Stimulated activated CD8-positive, alpha-beta memory T cell treated with anti-CD3 and anti-CD28 coated beads, Interleukin-2, amount 100 ng/mL, for 48 hours (primary cell): ENCODE data around the gene ENAH.

Experiments used
- DNase-seq, 2 donors: peaks; one replicate each; pipeline ENCODE4 v3.0.0-alpha.2; 2020; ENCODE audit warnings: low read depth in 2 of 2

ENAH gene

DNA sequence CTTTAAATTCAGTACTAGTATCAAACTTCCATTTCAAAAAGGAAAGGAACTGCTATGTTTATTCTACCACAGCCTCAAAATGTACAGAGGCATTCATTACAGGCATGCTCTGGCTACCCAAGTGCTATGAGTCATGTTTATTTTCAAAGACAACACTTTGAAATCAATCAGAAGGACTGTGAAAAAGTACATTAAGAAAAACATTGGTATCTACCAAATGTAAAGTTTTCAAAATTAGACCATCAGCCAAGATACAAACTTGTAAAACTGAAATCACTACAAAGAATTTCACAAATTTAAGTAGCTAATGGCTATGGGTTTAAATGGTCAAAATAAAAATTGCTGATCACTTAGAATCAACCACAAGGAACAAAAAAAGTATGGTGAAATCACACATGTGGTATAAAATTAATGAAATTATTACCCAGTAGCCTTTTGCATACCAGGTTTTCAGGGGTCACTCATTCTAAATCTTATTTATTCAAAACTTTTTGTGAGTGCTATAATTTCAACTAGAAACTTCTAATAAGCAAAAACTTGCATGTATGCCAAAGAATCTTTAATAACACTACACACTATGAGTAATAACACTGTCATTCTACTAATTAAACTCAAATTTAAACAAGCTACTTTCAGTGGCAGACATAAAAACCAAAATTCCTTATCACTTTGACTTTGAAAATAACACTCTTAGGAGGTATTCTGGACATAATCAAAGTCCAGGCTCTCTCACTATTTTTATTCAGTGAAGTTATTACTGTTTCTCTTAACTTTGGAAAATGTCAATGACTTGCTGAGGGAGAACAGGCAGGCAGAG lies 49.2 kb downstream of the ENAH start:
- no peak for DNase-seq

DNA sequence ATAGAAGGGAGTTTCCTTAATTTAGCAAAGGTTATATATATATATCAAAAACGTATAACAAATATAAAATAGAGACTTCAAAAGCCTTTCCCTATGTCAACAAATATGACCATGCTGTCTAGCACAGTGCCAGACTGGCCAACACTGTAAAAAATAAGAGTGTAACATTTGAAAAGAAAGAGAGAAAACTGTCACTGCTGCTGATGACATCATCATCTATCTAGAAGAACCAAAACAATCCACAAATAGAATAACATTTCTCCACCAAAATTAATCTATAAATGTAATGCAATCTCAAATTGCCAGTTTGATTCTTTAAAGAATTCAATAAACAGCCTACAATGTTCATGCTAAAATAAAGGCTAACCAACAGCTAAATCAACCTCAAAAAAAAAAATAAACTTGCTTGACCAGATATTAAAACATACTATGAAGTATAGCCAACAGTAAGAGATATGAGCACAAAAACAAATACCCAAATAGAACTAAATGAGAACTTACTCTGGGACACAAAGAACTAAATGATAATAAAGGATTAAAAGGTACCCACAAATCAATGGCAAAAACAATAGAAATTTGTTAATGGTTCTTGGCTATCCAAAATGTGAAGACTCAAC lies 50.2 kb downstream of the ENAH start:
- DNase-seq = no peak

DNA sequence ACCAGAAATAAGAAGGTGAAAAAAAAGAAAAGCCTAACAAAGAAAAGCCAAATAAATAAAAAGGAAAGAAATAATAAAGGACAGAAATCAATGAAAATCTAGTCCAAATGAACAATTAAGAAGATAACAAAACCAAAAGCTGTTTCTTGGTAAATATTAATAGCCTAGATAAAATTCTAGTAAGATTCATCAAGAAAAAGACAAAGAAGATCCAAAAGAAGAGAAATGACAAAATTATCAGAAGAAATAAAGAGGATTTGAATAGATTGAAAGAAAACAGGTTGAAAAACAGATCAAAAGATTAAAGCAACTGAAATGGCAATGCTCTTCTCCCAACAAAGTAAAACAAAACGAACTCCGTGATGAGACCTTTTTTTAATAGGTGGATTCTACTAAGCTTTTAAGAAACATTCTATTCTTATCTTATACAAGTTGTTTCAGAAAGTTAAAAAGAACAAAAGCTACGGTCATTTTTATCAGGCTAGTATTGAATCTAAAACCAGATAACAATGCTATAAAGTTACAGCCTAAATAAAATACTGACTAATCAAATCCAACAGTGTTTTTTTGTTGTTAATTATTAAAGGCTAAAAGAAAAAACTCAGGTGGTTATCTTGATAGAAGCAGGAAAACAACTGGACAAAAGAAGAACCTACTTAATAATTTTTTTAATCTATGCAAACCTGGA lies 50.9 kb downstream of the ENAH start:
- no peak for DNase-seq

DNA sequence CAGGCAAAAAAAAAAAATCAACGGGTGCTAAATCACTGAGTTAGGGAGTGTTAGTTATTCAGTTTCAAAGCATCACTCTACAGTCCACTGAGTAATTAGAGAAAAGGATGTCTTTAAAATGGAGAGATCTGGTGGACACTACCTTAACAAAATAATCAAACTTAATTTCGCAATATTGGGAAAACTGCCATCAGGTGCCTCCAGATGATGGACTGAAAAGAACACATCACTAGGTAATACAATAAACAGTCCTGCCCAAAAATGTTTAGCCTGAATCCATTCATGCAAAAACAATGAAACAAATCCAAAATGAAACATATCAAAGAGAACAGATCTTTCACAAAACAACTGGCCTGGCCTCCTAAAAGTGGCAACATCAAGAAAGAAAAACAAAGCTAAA lies 54.1 kb downstream of the ENAH start:
- DNase-seq = no peak

DNA sequence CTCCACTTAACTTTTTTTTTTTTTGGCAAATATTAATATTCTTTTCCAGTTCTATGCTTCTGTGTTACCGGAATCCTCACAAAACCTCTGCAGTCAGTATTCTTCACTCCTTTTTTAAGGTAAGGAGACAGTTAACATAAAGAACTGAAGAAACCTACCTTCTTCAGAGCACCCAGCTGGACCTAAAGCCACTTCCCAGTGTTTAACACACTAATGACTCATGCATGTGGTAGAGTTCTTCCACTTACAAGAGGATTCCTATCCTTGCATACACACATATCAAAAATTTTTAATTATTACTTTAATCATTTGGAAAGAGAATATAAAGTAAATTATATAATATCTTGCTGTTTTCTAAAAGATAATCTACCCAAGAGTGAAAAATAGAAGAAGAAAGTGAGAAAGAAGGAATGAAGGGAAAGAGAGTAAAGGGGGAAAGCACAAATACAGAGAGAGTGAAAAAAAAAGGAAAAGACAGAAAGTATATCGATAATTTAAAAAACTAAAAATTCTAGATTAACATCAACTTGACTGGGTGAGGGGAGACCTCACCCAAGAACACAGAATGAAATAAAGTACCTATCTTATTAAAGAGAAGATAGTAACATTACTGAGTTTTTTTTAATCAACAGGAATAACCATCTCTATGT lies 54.9 kb downstream of the ENAH start:
- DNase-seq = no peak

DNA sequence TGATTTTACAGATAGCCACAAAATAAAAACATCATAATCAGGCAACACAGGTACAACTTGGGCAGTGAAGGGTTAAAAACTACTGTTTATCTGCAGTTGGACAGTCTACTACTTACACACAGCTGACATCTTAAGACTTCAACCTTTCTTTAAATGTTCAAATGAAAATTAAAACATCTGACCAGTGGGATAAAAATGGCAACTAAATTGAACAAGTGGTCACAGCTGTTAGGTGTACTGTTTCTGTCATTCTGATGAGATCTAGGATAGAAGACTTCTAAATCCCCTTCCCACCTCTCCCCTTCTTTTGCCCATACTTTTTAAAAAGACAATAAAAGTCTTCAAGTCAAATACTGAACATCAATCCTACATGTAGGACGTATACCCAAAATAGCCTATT lies 56.2 kb downstream of the ENAH start:
- no peak for DNase-seq

DNA sequence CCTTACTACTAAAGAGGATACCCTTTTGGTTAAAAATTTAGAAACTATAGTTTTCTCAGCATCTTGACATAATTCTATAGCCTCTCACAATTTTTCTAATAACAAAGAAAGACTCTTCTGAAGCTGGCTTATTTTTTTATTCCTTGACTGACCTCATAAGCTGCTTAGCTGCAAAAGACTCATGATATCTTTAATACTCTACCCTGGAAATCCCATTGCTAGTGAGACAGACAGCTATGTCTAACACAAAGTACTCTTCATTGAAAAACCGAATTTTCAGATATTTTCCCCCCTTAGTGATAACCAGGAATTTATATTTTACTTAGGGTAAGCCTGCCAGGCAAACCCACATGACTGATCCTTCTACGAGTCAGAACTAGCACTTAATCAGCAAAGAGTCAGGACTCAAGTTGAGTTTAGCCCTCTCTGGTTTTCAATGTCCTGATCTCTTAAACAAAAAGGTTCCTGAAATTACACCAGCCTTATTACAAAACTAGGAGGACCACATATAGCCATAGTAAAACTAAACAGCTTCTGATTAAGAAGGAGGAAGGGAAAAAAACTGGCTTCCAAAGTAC lies 56.9 kb downstream of the ENAH start:
- no peak for DNase-seq

DNA sequence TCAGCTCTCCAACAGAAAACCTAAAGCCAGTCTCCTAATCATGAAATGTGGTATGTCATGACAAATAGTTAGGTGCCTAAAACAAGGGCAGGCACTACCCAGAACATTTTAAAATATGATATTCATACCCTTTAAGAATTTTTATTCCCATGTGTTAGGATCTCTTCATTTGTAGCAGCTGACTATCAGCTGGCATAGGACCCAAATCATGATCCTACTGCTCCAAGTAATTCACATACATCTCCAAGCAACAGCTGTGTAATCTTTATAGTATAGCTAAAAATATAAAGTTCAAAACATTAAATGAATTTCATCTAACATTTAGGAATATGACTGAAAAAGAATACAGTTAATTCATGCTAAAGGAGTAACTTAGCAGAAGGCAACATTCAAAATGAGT lies 57.5 kb downstream of the ENAH start:
- DNase-seq = no peak

DNA sequence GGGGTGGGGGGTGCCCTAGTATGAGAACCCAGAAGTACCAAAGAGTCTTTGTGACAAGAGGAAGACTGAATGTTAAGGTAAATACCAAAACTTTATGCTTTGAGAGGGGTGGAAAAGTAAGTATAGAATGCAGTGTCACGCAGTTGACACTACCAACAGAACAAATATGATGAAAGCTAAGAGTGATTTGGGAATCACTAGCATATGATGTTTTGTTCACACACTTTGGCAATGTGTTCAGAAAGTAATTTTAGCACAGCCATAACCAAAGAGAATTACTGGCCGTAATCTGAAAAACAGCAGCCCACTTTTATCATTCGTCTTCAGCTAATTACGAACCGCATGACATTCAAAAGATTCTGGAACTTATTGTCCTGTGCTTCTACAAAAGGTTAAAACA lies 59.5 kb downstream of the ENAH start:
- DNase-seq = no peak

DNA sequence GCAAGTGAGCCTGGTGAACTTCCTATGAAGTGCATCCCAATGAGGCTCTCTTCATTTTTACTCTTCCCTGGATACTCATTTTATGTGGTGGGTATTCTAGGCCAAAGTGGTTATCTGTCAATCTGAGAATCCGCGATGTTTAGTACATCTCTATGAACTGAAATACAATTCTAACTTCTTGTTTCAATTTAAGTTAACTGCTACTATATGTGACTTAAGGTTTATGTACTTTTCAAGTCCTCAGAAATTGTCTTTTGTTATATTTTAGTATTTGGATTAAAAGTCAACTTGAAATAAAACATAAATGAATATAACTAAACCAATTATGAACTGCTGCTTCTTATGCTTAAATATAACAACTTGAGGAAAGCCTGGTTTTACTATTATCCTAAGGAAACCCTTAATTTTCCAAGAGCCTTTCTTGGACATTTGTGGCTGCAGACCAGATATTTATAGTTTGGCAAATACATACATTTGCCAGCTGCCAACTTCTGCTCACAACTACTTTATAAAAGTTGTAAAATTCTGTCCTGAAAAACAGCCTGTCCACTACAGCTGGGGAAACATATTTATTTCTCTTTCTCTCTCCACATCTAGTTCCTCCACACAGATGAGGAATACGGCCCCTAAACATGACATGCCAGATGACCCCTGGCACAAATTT lies 60.4 kb downstream of the ENAH start:
- no peak for DNase-seq

DNA sequence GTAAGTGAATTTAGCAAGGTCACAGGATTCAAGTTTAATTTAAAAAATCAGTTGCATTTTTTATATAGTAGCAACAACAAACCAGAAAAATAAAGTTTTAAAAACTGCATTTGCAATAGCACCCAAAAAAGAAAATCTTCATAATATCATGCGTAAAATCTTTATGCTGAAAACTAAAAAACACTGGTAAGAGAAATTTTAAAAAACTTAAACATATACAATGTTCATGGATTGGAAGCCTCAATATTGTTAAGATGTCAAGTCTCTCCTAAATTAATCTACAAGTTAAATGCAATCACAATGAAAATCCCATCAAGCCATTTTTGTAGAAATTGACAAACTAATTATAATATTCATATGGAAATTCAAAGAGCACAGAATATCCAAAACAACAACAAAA lies 65.6 kb downstream of the ENAH start:
- no peak for DNase-seq

DNA sequence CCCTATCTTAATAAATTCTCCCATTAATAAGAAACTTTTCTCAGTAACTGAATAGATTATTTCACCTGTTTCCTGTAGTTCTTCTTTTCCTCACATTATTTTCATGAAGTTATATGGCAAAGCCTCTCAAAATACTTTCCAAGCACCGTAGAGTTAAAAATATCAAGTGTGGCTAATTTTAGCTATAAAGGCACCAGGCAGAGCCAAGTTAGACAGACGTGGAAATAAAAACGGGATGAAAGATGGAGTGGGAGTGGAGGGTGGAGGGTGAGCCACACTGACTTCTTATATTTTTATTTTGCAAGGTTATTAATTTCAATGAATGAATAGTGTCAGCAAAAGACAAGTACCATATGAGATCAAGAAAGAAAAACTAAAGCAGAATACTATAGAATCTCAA lies 71.7 kb downstream of the ENAH start:
- no peak for DNase-seq

DNA sequence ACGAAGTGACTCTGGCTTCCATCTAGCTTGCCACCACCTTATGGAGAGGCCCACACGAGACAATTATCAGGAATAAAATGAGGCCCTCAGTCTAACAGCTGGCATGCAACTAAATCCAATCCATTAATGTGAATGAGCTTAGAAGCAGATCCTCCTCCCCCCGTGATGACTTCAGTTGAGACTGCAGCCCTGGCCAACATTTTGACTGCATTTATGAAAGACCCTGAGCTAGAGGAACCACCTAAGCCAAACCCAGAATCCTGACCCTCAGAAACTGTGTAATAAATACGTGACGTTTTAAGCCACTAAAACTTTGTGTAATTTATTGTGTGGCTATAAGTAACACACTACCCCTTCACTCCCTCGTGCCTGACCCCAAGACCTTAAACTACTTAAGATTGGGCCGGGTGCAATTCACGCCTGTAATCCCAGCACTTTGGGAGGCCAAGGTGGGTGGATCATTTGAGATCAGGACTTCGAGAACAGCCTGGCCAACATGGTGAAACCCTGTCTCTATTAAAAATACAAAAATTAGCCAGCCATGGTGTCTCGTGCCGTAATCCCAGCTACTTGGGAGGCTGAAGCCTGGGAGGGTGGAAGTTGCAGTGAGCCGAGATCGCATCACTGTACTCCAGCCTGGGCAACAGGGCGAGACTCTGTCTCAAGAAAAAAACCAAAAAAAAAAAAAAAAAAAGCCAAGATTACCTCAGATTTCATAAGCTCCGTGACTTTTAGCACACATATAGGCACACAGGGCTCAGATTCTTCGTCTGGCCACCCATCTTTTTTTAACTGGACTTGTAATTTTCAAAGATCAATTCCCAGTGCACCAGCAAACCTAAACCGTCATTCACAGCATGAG lies 72.5 kb downstream of the ENAH start:
- no peak for DNase-seq

DNA sequence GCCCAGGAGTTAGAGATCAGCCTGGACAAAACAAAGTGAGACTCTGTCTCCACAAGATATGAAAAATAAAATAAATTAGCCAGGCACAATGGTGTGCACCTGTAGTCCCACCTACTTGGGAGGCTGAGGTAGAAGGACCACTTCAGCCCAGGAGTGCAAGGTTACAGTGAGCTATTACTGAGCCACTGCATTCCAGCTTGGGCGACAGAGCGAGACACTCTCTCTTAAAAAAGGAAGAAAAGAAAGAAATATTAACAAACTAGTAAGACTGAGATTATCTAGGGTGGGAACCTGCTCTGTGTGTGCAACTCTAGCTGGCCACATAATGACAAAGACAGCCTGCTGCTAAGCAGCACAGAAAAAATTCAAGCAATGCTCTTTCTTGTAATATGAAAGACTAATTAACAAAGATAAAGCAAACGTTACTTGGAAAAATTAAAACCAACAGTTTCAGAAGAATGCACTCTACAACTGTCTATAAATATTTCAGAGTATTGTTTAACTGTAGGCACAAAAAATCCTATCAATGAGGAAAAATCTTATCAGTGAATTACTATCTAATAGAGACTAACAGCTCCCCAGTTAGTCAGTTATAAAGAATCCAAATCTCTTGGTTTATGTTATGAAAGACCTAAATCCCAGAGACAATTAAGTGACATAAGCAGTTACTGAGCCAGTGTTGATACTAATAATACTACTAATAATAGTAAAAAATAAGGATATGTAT lies 74.5 kb downstream of the ENAH start:
- DNase-seq = no peak

DNA sequence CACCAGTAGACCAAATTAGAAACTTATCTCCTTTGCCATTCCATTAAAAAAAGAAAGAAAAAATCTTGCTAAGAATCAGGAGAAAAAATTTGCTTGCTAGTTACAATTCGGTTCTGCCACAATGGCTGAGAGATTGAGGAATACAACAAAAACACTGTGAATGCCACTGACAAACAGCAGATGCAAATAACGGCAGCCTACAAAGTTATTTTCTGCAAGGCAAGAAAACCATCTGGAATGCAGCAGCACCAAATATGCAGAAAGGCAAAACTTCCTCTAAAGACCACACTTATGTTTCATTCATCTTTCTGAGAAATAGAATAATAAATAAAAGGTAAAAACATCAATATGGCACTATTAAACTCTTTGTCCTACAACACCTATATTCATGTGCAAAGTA lies 75.7 kb downstream of the ENAH start:
- DNase-seq = no peak

DNA sequence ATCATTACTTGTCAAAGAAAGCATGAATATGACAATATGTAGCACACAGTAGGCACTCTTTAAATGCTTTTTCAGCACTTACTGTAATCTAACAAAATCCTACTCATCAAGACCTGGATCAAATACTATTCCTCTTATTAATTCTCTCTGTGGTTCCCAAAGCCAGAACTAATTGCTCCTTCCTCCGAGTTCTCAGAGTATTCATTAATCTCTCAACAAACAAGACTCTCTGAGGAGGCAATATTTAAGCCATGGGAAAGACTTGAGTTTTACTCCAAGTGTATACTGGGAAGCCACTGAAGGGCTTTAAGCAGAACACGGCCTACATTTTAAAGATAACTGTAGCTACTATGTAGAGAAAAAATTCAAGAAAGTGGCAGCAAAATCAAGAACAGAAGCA lies 79.7 kb downstream of the ENAH start:
- DNase-seq = no peak

DNA sequence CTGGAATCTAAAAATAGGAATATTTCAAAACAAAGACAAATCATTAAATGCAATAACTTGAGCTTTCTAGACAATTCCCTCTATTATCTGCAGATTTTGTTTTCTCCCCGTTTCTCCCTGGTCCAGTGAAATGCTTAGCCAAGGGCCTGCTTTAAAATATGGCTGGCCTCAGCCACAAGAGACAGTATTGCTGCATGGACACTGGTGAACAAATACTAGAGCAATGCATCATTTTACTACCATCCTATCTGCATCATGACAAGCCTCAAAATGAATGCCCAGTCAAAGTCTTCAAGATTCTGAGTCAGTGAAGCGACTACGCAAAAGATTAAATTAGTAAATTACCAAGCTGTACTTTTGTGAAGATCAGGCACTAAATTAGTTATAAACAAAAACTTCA lies 80.5 kb downstream of the ENAH start:
- DNase-seq = no peak

DNA sequence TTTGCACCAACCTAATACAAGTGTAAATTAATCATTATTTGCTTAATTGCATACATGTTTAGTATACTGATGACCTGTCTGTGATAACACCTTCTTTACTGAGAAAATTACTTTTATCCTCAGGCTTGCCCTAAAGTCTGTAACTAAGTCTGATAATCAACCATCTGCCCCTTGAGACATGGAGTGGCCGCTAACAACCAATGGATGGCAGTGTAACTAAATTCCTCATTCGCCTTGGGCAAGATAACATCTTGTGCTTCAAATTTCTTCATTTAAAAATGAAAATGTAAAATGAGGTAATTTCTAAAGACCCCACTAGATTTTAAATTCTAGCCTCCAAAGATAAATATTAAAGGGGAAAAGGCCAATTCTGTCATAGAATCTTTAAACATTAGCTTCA lies 85.1 kb downstream of the ENAH start:
- DNase-seq = no peak

DNA sequence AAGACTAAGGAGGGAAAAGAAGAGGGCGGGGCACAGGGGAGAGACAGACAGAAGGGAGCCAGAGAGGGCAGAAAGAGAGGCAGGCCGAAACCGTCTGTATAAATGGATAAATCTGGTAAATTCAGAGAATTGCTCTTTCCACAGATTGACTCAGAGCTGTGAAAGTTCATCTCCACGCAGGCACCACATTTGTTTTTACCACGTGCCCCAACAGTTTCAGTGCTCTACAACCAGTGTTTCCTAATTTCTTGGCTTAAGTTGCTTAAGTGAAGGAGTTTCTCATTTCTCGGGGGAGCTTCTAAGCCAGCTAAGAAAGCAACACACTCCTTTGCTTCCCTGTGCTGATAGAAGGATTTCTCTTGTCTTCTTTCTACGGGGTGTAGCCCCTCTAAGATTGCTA lies 87.1 kb downstream of the ENAH start:
- DNase-seq = no peak

DNA sequence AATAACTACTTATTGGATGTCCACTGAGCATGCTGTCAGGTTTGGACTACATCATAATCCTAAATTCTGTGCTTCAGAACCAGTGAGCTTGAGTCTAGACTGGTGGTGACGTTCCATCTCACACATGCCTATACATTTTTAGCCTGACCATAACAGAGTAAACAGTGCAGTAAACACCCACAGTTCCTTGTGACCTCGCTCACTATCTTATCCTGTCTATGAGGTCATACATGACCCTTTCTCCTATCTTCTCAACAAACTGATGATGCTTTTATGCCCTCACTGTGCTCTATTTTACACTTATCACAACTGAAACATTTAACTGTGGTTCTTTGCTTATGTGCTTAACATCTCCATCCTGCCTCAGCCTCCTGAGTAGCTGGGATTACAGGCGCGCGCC lies 91.2 kb downstream of the ENAH start:
- DNase-seq = no peak
